Measurements from ENCODE around the gene MDN1.

MDN1 gene

DNA sequence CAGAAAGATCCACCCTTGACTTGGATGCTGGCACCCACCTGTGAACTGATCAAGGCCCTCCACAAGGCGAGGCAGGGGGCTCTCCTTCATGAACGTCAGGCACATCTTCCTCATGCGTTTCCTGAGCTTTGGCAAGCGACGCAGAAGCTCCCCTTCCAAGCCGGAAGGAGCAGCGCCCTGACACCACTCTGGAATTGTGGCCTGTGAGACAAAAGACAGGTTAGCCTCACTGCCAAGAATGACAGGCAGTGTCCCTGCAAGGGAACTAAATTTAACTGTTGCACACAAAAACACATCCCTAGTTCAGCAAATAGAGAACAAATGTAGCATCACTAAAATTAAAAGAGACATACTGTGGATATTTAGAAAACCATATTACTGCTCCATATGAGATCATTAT is 139.0 kb downstream of the MDN1 start:
- H3K4me3 ChIP-seq (replicated peaks; ENCODE audit: low read depth, low read length), result no peak overlapping the region
- no peak for DNase-seq (ENCODE audit: low read depth)
- TF ChIP-seq CTCF (IDR thresholded peaks at IDR 0.05; ENCODE audit: low read length, missing control alignments), result no peak

- no peak for TF ChIP-seq CTCF (IDR thresholded peaks at IDR 0.05; ENCODE audit: low read length, missing control alignments)
- peak; percentile 4 for DNase-seq (ENCODE audit: low read depth)
- no peak overlapping the region for H3K4me3 ChIP-seq (replicated peaks; ENCODE audit: low read depth, low read length)
Observed at GRCh38 chr6:89680150-89680549, 139.4 kb downstream of the MDN1 start.

- TF ChIP-seq CTCF (IDR thresholded peaks at IDR 0.05; ENCODE audit: low read length, missing control alignments), result no peak
- H3K4me3 ChIP-seq (replicated peaks; ENCODE audit: low read depth, low read length), result no peak overlapping the region
- DNase-seq (ENCODE audit: low read depth), result no peak
Observed at GRCh38 chr6:89679215-89680120, 140.1 kb downstream of the MDN1 start.

DNA sequence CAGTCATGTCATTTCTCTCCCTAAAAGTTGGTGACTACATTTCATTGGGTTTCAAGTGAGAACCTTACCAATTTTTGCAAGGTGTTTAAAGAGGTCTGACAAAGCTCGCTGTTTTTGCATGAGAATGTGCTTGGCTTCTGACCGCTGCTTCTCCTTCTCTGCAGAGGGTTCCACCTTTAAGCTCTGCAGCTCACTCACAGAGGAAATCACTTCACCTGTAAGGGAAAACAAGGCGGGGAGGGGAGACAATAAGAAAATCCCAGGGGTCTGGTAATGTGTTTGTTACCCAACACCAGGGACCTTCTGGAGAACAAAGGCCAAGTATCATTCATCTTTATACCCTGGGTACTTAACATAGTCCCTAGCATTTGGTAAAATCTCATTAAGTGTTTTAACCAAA is 141.1 kb downstream of the MDN1 start:
- DNase-seq (ENCODE audit: low read depth), result no peak
- H3K4me3 ChIP-seq (replicated peaks; ENCODE audit: low read depth, low read length), result no peak overlapping the region
- TF ChIP-seq CTCF (IDR thresholded peaks at IDR 0.05; ENCODE audit: low read length, missing control alignments), result no peak

DNA sequence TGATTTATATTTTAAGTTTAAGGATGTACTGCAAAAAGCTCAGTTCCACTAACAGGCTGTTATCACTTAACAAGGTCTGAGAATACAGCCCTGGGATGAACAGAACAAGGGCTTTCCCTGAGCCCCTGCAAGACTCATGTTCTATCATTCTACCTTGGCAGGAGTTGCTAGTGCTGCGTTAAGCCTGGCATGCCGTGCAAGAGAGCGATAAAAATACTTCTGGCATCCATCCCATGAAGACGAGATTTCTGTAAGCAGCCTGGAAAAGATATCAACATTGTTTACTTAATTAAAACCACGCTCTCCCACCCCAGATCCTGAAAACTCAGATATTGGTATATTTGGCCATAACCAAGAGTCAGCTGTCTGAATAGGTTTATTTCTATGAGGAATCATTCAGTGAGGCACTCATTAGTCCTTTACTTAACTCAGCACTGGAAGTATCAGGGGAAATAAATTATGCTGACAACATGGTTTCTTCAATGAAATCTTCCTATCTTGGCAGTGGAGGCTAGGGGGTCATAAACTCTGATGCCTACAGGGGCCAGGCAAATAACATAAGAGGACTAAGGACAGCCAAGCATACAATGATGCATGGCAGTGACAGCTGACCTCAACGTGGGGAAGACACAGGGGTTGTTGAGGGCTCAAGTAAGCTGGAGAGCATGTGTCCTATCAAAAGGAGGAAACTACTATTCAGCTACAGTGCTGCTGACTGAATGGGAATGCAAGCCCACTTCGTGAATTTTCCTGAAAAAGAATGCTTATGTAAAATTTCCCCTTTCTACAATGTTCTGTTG is 143.4 kb downstream of the MDN1 start:
- peak; percentile 51 for DNase-seq (ENCODE audit: low read depth)
- TF ChIP-seq CTCF (IDR thresholded peaks at IDR 0.05; ENCODE audit: low read length, missing control alignments), result no peak
- no peak overlapping the region for H3K4me3 ChIP-seq (replicated peaks; ENCODE audit: low read depth, low read length)

- no peak for TF ChIP-seq CTCF (IDR thresholded peaks at IDR 0.05; ENCODE audit: low read length, missing control alignments)
- H3K4me3 ChIP-seq (replicated peaks; ENCODE audit: low read depth, low read length), result no peak overlapping the region
Observed at GRCh38 chr6:89670935-89671565, 148.5 kb downstream of the MDN1 start.

More at GRCh38 chr6:89670935-89671565, 148.5 kb downstream of the MDN1 start:
- no peak for DNase-seq (ENCODE audit: low read depth)

Measured in fibroblast of pulmonary artery (primary cell).